GM23338 (cell line): ENCODE results near the gene RO60. TPM values are rescaled to one million over a fixed set of nuclear protein-coding genes. Genes with fewer than 3 reads are reported as not detected.
A peak's percentile ranks its signal among the peaks of the same experiment; 100 is the strongest.

Experiments used
- ATAC-seq: fragments of 200-7000 bp; cut with Tn5 transposase; 3 replicates; pipeline ENCODE4 v1.9.1; 2020
- DNase-seq: peaks from one replicate; pipeline ENCODE4 v3.0.0-alpha.2; 2015; ENCODE audit warnings: low spot score
- H2AFZ ChIP-seq: fragments of 200-600 bp; sonication (generic); 2 replicates; pipeline ENCODE4 v1.8.0; 2016; ENCODE audit warnings: antibody characterized with exemption, mild to moderate bottlenecking, moderate library complexity
- H3F3A ChIP-seq: fragments of 200-600 bp; sonication (generic); replicated peaks from 2 replicates; pipeline ENCODE4 v1.8.0; 2017; ENCODE audit warnings: antibody characterized with exemption, mixed run types, low read depth
- H3K27ac ChIP-seq: fragments of 200-600 bp; sonication (generic); 2 replicates; pipeline ENCODE4 v1.6.1; 2016; ENCODE audit warnings: low read depth
- H3K27me3 ChIP-seq: fragments of 200-600 bp; sonication (generic); 2 replicates; pipeline ENCODE4 v1.8.0; 2016; ENCODE audit warnings: mild to moderate bottlenecking, mixed run types, moderate library complexity; ENCODE audit not compliant: insufficient read depth
- H3K36me3 ChIP-seq: fragments of 200-600 bp; sonication (generic); 2 replicates; pipeline ENCODE4 v1.8.0; 2016; ENCODE audit warnings: mild to moderate bottlenecking; ENCODE audit not compliant: insufficient read depth
- H3K4me1 ChIP-seq: fragments of 200-600 bp; sonication (generic); 2 replicates; pipeline ENCODE4 v1.8.0; 2016; ENCODE audit warnings: mild to moderate bottlenecking, moderate library complexity; ENCODE audit not compliant: insufficient read depth
- H3K4me2 ChIP-seq: fragments of 200-600 bp; sonication (generic); 2 replicates; pipeline ENCODE4 v1.7.1; 2017; ENCODE audit warnings: mixed run types
- H3K4me3 ChIP-seq: fragments of 200-600 bp; sonication (generic); 2 replicates; pipeline ENCODE4 v1.6.1; 2016; ENCODE audit warnings: mixed run types
- H3K79me2 ChIP-seq: fragments of 200-600 bp; sonication (generic); replicated peaks from 2 replicates; pipeline ENCODE4 v1.8.0; 2017; ENCODE audit warnings: mild to moderate bottlenecking; ENCODE audit not compliant: insufficient read depth
- H3K9me2 ChIP-seq: fragments of 200-600 bp; sonication (generic); 2 replicates; pipeline ENCODE4 v1.8.0; 2017; ENCODE audit not compliant: insufficient read depth
- H4K20me1 ChIP-seq: fragments of 200-600 bp; sonication (generic); replicated peaks from 2 replicates; pipeline ENCODE4 v1.8.0; 2017; ENCODE audit warnings: mild to moderate bottlenecking; ENCODE audit not compliant: insufficient read depth
- H3K27ac Mint-ChIP-seq: 2 replicates; pipeline ENCODE4 v1.8.0; 2020; ENCODE audit warnings: inconsistent platforms, mild to moderate bottlenecking, moderate library complexity, mixed read lengths
- H3K27me3 Mint-ChIP-seq: 3 replicates; pipeline ENCODE4 v1.8.0; 2022; ENCODE audit warnings: low read depth, mild to moderate bottlenecking, moderate library complexity, mixed read lengths, inconsistent platforms; ENCODE audit not compliant: insufficient read depth, poor library complexity
- H3K36me3 Mint-ChIP-seq: 3 replicates; pipeline ENCODE4 v1.8.0; 2021; ENCODE audit warnings: low read depth, mild to moderate bottlenecking, inconsistent platforms, moderate library complexity, mixed read lengths
- H3K4me1 Mint-ChIP-seq: 3 replicates; pipeline ENCODE4 v1.8.0; 2020; ENCODE audit warnings: mild to moderate bottlenecking, inconsistent platforms, mixed read lengths
- H3K4me3 Mint-ChIP-seq: 3 replicates; pipeline ENCODE4 v1.8.0; 2021; ENCODE audit warnings: moderate library complexity, mild to moderate bottlenecking, inconsistent platforms, mixed read lengths
- H3K9me3 Mint-ChIP-seq: 3 replicates; pipeline ENCODE4 v1.8.0; 2020; ENCODE audit warnings: moderate library complexity, mild to moderate bottlenecking, inconsistent platforms, mixed read lengths
- CREB1 ChIP-seq: fragments of 250-450 bp; sonication (Bioruptor Pico); IDR thresholded peaks from 2 replicates; pipeline ENCODE4 v1.5.0; 2020; ENCODE audit warnings: low read depth, mild to moderate bottlenecking, moderate library complexity
- CTCF ChIP-seq, 2 experiments: fragments of 200-600 bp in 1 of 2; sonication (generic) in 1 of 2; conservative IDR thresholded peaks; 2 replicates each; pipeline versions ENCODE4 v1.5.1 to v1.6.1; 2016 to 2017; ENCODE audit warnings: antibody characterized with exemption in 2 of 2, low read depth in 2 of 2, mild to moderate bottlenecking in 2 of 2, moderate library complexity in 1 of 2
- ETS1 ChIP-seq: IDR thresholded peaks from 2 replicates; pipeline ENCODE4 v1.6.1; 2016; ENCODE audit warnings: antibody characterized with exemption
- JUNB ChIP-seq: IDR thresholded peaks from one replicate; pipeline ENCODE4 v1.6.1; 2016; ENCODE audit warnings: antibody characterized with exemption; ENCODE audit not compliant: unreplicated experiment
- POLR2AphosphoS5 ChIP-seq: IDR thresholded peaks from 2 replicates; pipeline ENCODE4 v1.6.1; 2016; ENCODE audit warnings: antibody characterized with exemption, low read depth
- REST ChIP-seq: IDR thresholded peaks from one replicate; pipeline ENCODE4 v1.6.1; 2018; ENCODE audit warnings: antibody characterized with exemption; ENCODE audit not compliant: unreplicated experiment
- STAT1 ChIP-seq: IDR thresholded peaks from one replicate; pipeline ENCODE4 v1.6.1; 2016; ENCODE audit warnings: antibody characterized with exemption; ENCODE audit not compliant: unreplicated experiment
- ZNF114 ChIP-seq: fragments of 250-450 bp; sonication (Bioruptor Pico); IDR thresholded peaks from 2 replicates; pipeline ENCODE4 v1.5.0; 2020; ENCODE audit warnings: mild to moderate bottlenecking, moderate library complexity
- ZNF462 ChIP-seq: fragments of 250-450 bp; sonication (Bioruptor Pico); IDR thresholded peaks from 2 replicates; pipeline ENCODE4 v1.5.0; 2020; ENCODE audit warnings: mild to moderate bottlenecking, moderate library complexity
- polyA plus RNA-seq: library from polyadenylated mRNA; unstranded; fragments of >200 nt; fragmentation: Nextera tagmentation; extraction: Ambion mirVana; gene quantifications from 2 replicates; pipeline ENCODE4 v1.2.1, GENCODE V29; 2016
- total RNA-seq: library from RNA; depleted of rRNA; stranded (reverse); fragments of >200 nt; shearing (Covaris generic); gene quantifications from 2 replicates; pipeline ENCODE4 v1.2.3, GENCODE V29; 2014

The RO60 gene
- total and polyA plus RNA-seq, 2 experiments from 2014 or later: 103 to 130 TPM

- H3K9me2 ChIP-seq: no peaks in the 10 kb centered on the region
- H3K4me1 Mint-ChIP-seq: peaks cover 31% of the 10 kb centered on the region
- peak overlapping the region; percentile 94 for H3K4me3 Mint-ChIP-seq
- H3K27ac ChIP-seq: peak overlapping the region; percentile 98
- no peak for TF ChIP-seq STAT1
- no peak for TF ChIP-seq POLR2AphosphoS5
- H3K9me3 Mint-ChIP-seq: no peaks in the 10 kb centered on the region; the same call in 2 of the 3 replicates
- H3K27me3 Mint-ChIP-seq: peaks cover 12% of the 10 kb centered on the region
- H3K36me3 ChIP-seq: no peaks in the 10 kb centered on the region
- H3K27ac Mint-ChIP-seq: peak overlapping the region; percentile 93
- peak overlapping the region; percentile 87 for H3K4me3 ChIP-seq
- H3K27me3 ChIP-seq: no peaks in the 10 kb centered on the region
- H3K79me2 ChIP-seq: peaks cover 87% of the 10 kb centered on the region
- DNase-seq: no peak
- H3K4me2 ChIP-seq: peak overlapping the region; percentile 78
- no peaks in the 10 kb centered on the region for H3F3A ChIP-seq
- H4K20me1 ChIP-seq: 0 out of 2 replicates have a peak, but pooled peaks cover 13% of the 10 kb centered on the region
- H3K4me1 ChIP-seq: peaks cover 20% of the 10 kb centered on the region
- H2AFZ ChIP-seq: peak overlapping the region; percentile 89
- peaks cover 8% of the 10 kb centered on the region; the same call in 2 of the 3 replicates for H3K36me3 Mint-ChIP-seq
- ATAC-seq: no peak
These were observed 647 bp downstream of the RO60 start for GRCh38 chr1:193060115-193060403.

- peak overlapping the region; percentile 94 for H3K4me3 Mint-ChIP-seq
- DNase-seq (no peak), ATAC-seq (no peak)
- H3K4me3 ChIP-seq: peak overlapping the region; percentile 87
- no peaks in the 10 kb centered on the region for H3K9me2 ChIP-seq
- no peaks in the 10 kb centered on the region for H3K27me3 ChIP-seq
- H3K4me1 Mint-ChIP-seq: peaks cover 31% of the 10 kb centered on the region
- 0 out of 2 replicates have a peak, but pooled peaks cover 14% of the 10 kb centered on the region for H4K20me1 ChIP-seq
- H3K27me3 Mint-ChIP-seq: peaks cover 12% of the 10 kb centered on the region
- no peaks in the 10 kb centered on the region; the same call in 2 of the 3 replicates for H3K9me3 Mint-ChIP-seq
- peak overlapping the region; percentile 78 for H3K4me2 ChIP-seq
- H3K27ac Mint-ChIP-seq: peak overlapping the region; percentile 60
- peaks cover 87% of the 10 kb centered on the region for H3K79me2 ChIP-seq
- no peaks in the 10 kb centered on the region for H3F3A ChIP-seq
- H3K4me1 ChIP-seq: peaks cover 20% of the 10 kb centered on the region
- H3K36me3 ChIP-seq: no peaks in the 10 kb centered on the region
- peak overlapping the region; percentile 98 for H3K27ac ChIP-seq
- no peak overlapping the region for H2AFZ ChIP-seq
- H3K36me3 Mint-ChIP-seq: peaks cover 8% of the 10 kb centered on the region; the same call in 2 of the 3 replicates
- TF ChIP-seq CREB1 (CRISPR knock-in tag): no peak
- TF ChIP-seq ETS1: no peak
- TF ChIP-seq CTCF (conservative IDR thresholded peaks at IDR 0.05; ENCODE audit: low read depth in 2 of 2): no peak
- TF ChIP-seq ZNF462: no peak
- no peak for TF ChIP-seq JUNB
- TF ChIP-seq STAT1: no peak
- TF ChIP-seq ZNF114: no peak
- no peak for TF ChIP-seq REST
- TF ChIP-seq POLR2AphosphoS5: no peak
These were observed 994 bp downstream of the RO60 start for GRCh38 chr1:193060406-193060805.
